Eye (tissue), 1 donor: Measurements from ENCODE around the gene ISCU.

Source experiments
- DNase-seq: peaks from one replicate; pipeline ENCODE4 v3.0.0-alpha.2; 2015

ISCU gene

DNA sequence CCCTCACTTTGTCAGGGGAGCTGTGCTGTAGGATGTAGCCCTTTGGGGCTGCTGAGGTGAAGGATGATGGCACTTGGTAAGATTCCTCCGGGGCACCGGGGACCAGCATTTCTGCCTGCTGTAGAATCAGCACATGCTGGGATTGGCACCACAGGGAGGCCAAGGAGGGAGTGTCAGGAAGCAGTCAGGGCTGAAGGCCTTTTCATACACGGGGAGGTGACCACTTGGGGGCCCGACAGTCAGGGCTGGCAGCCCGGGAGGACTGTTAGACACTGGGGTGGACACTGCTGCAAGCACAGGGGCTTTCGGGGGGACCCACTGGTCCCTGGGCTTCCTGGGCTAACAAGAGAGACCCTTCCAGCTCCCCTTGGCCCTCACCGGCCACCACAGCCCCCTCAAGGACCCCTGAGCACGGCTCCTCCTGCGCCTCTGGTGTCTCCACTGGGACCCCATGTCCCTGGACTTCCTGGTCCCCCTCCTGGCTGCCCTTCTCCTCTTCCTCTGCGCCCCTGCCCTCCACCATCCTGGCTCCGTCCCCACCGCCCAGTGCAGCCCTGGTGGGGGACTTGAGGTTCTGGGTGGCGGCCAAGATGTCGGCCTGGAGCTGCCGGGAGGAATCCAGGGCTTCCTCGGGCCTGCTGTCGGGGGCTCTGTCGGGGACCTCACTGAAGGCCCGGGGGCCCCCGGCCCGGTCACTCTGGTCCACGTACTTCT, 29.0 kb downstream of the ISCU start:
- no peak for DNase-seq

DNA sequence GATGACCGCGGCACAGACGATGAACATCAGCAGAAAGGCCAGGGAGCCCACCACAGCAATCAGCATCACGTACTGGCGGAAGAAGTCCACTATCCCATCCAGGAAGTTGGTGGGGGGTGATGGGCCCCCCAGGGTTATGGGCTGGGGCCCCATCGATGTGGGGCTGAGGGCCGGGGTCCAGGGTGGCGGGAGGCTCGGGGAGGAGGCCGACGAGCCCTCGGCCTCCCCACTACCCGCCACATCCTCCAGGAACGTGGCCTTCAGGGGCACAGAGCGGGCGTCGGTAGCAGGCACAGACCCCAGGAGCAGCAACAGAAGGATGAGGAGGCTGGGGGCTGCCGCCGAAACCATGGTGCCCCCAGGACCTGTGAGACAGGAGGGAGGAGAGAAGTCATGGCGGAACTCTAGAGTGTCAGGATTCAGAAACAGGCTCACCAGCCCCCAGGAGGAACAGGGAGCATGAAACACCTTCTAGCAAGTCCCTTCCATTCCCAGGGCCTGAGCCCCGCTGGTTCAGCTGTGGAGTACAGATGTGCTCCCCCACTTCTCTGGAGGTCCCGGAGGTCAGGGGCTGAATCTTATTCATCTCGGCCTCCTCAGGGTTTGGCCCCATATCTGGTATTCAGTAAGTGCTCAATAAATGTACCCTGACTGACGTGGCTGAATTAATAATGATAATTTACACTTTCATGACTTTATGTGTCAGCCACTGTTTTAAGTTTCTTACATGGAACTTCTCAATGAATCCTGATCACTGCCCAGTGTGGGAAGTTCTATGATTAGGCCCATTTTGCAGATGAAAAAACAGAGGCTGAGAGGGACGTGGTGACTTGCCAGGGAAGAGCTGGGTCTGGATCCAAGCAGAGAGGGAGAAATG, 29.9 kb downstream of the ISCU start:
- DNase-seq = no peak

DNA sequence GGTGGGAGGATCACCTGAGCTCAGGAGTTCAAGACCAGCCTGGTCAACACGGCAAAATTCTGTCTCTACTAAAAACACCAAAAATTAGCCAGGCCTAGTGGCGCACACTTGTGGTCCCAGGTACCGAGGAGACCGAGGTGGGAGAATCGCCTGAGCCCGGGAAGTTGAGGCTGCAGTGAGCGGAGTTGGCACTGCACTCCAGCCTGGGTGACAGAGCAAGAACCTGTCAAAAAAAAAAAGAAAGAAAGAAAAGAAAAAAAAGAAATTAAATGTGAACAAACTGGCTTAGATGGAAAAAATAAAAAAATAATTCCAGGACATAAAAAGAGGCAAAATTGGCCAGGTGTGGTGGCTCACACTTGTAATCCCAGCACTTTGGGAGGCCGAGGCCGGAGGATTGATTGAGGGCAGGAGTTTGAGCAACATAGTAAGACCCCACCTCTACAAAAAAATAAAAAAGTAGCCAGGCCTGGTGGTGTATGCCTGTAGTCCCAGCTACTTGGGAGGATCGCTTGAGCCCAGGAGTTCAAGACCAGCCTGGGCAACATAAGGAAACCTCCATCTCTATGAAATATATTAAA, 32.0 kb downstream of the ISCU start:
- DNase-seq = no peak

DNA sequence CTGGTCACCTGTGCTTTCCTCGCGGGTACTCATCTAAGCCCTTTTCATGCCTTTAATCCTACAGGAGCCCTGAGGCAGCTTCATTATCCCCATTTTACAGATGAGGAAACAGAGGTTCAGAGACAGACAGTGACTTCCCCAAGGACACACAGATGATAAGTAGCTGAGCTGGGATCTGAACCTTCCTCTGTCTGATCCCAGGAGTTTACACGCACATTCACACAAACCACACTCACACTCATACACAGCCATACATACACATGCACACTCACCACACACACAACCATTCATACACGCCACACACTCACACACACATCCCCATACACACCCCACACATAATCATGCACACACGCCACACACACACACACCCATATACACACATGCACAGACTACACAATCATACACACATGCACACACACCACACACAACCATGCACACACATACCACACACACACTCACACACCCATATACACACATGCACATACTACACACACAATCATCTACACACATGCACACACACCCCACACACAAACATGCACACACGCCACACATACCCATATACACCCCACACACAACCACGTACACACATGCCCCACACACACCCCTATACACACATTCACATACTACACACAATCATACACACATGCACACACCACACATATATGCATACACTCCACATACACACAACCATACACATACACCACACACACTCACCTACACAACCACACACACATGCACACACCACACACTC, 32.7 kb downstream of the ISCU start:
- DNase-seq = no peak

DNA sequence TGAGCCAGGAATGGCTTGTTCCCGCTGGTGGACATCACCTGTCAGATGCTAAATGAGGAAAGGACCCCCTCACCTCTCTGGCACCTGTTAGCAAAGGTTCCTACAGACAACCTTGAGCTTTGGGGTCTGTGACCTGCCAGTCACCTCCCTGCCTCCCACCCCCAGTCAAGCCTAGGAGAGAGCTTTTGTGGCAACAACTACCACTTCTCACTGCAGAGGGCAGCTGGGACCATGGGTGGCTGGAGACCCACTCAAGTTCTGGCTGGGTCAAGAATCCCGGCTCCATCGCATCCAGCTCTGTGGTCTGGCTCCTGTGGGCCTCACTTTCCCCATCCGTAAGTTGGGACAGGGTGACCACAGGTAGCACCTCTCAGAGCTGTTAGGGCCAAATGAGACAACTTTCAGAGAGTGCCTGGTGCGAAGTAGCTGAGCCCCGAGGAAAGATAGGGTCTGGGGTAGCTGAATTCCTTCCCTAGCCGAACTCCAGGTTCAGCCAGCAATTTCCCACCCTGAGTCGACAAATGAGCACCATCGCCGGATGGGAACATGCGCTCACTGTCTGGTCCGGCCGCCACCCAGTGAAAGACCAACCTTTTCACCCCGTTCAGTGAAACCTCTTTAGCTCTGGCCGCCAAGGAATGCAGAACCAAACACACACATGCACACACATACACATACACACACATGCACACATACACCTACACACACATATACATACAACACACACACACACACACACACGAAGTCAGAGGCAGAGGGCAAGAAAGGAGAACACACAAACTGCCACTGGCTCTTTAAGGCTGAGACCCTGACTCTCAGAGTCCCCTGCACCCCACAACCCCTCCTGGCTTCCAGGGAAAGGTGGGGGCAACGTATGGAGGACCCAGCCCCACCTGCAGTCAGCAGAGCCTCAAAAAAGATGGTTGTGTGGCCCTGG, 33.6 kb downstream of the ISCU start:
- DNase-seq = no peak

DNA sequence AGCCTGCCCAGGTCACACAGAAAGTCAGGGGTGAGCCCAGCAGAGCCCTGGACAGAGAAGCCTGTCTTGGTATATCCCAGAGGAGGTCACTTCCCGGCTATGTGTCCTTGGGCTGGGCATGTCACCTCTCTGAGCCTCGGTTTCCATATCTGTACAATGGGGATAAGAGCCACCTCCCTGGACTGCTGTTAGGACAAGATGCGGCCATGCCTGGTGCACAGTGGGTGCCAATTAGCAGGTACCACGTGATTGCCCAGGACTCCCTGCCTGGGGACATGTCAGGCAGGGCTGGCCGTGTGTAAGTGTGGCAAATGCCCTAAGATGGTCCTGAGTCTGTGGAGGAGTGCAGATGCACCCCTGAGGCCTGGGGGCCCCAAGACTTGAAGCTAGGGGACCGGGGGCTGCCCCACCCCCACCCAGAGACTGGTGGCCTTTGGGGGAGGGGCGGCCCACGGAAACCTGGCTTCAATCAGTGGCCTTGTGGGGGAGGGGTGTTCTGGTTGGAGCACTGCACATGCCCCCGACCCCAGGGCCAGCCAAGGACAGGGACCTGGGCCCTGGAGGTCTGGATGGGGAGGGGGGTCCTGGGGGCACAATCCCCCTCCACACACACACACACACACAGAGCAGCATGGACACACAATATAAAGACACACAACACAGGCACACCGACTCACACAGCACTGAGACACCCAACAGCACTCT, 34.6 kb downstream of the ISCU start:
- peak; percentile 20 for DNase-seq

DNA sequence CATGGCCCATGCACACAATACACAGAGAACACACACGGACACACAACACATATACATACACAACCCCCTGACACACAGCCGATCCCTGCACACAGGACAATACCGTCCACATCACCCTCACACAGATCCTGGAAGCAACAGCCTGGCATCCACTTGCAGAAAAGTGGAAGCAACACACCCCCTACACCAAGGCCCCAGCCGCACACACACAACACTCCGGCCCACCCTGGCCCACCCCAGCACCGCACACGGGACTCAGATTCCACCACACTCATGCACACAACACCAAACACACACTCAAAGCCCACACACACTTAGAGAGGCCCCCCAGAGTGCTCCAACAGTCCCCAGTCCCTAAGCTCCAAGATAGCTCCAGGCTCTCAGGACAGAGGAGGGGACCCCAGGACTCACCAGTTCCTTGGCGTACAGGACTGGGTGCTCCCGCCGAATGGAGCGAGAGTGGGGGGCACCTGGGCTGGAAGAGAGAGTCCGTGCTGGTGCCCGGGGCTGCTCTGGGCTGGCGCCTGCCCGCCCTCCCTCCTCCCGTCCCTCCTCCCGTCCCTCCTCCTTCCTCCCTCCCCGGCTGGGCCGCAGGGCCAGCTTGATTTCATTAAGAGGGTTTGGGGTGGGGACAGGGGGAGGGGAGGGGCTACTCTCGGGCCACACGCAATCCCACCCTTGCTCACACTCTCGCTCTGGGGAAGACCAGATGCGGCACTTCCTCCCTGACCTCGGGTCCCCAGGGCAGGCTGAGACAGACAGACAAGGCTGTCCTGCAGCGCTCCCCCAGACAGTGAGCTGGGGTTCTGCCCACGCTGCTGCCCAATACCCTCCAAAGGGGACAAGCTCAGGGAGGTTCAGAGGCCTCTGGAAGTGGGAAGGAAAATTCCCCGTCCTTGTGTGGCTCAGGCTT, 35.4 kb downstream of the ISCU start, which contains the start of gene TMEM119:
TMEM119 (minus strand) TSS at position 526 of the 913 bp plus-strand sequence. CDS start 5,701 bp downstream, outside the sequence.
- peak; percentile 76 for DNase-seq

DNA sequence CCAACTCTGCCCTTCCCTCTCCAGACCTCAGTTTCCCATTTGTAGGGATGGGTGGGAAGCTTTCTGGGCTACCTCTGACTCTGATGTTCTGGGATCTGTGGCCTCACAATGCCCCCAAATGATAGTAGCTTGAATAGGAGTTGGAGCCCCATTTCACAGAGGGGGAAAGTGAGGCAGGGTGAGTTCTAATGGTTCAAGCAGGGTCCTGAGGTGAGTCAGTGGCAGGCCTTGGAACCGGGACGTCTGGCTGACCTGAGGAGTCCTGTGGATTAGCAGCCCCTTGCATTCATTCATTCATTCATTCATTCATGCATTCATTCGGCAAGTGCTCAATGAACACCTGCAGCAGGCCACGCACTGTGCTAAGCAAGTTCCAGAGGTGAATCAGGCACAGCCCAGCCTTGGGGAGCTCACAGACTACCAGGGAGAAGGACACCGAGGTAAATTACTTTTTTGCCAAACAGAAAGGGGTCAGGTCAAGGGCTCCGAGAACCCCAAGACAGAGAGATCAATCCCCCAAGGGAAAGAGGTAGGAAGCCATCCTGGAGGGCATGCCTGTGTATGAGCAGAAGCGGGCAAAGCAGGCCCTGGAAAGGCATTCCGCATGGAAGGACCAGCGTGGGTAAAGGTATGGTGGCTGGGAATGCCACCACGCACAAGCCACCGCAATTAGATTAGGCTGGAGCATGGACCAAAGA, 36.3 kb downstream of the ISCU start:
- DNase-seq = no peak

DNA sequence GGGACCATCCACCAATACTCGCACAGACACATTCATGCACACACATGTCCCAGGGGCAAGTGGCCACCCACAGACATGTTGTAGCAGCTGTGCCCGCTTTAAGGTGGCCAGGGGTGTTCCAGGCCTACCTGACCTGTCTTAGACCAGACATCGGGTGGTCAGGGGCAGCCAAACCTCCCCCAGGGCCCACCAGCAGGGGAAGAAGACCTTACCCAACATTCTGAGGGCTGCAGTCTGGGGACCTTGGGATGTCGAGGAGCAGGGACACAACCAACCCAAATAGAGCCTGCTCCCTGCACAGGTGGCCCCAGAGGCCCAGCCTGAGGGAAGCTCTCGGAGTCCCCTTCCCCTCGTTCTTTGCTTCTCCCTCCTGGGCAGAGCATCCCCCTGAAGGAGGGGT, 37.1 kb downstream of the ISCU start:
- no peak for DNase-seq

DNA sequence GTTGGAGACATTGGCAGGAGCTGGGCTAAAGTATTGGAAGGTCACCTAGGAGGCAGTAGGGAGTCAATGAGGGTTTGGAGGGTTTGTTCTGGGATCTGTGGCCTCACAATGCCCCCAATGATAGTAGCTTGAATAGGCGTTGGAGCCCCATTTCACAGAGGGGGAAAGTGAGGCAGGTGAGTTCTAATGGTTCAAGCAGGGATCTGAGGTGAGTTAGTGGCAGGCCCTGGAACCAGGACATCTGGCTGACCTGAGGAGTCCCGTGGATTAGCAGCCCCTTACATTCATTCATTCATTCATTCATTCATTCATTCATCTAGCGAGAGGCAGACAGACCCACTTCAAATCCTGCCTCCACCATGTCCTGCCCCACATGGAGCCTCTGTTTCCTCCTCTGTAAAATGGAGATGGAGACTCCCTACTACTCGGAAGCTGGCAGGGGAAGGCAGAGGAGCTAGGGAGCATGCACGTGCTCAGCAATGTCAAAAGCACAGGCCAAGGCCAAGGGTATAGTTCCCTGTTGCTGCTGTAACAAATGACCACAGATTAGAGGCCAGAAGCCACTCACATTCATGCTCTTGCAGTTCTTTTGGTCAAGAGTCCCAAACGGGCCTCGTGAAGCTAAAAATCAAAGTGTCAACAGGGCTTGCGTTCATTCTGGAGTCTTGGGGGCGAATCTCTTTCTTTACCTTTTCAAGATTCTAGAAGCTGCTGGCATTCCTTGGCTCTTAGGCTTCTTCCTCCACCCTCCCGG, 37.7 kb downstream of the ISCU start:
- DNase-seq = no peak

DNA sequence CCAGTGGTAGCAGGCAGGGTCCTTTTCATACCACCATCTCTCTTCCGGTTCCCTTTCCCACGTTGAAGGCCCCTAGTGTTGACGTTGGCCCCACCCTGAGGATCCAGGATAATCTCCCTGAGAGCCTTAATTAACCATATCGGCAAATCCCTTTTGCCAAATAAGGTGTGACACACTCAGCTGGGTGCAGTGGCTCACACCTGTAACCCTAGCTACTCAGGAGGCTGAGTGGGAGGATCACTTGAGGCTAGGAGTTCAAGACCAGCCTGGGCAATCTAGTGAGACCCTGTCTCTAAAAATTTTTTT, 38.3 kb downstream of the ISCU start:
- DNase-seq = no peak

DNA sequence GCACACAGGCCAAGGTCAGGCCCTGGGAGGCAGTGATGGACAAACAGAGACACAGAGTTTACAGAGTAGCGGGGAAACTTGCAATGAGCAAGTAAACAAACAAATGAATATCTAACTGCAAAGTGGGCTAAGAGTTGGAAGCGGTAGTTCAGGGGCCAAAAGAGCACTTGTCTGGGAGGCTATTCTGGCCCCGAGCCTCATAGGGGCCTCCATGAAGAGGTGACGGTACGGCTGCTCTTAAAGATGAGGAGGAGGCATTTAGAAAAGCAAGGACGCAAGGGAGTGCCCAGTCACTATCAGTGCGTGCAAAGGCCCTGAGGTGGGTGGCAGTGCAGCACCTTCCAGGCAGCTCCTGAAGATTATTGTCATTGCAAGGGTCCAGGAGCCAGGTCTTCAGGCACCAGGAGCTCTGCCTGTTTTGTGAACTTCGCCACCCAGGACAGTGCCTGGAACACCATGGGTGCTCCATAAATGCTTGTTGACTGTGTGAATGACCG, 39.9 kb downstream of the ISCU start:
- no peak for DNase-seq

DNA sequence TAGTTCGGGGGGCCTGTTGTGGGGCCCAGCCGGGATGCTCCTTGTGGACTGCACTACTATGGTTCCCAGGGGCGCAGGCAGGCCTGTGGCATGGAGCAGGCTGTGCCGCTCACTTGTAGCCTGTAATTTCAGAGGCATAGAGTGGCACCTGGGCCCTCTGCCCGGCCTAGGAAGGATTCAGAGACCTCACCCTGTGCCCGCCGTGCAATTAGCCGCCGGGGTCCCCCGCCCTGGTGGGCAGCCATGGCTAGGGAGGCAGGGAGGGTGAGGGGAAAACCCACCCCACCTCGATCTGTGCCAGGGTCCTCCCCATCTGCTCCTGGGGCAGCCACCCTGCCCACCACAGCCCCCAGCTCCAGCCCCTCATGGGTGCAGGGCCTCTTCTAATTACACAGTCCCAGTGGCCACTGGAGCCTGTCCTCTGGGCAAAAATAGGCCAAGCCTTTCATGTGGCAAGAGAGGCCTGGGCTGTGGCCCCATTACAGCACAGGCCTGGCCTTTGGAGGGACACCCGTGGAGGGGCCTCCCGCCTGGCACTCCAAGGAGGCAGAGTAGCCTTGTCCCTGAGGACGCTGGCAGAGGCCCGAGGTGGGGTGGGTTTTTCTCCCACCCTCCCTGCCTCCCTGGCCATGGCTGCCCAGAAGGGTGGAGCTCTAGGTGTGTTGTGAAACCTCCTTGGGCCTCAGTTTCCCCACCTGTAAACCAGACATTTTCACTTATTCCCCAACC, 40.7 kb downstream of the ISCU start:
- DNase-seq = no peak

DNA sequence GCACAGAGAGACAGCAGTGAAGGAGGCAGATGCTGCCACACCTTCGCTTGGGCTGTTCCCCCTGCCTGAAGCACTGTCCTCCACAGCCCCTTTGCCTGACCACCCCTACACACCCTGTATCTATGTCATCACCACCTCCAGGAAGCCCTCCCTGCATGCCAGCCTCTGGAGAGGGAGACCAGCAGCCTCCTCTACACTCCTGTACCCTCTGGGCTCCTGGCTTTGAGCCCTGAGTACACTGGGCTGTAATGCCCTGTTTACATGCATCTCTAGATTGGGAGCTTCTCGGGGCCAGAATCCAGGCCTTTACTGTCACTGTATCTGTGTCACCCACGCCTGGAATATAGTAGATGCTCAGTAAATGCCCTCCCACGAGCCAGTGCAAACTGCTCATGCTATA, 41.3 kb downstream of the ISCU start:
- no peak for DNase-seq

DNA sequence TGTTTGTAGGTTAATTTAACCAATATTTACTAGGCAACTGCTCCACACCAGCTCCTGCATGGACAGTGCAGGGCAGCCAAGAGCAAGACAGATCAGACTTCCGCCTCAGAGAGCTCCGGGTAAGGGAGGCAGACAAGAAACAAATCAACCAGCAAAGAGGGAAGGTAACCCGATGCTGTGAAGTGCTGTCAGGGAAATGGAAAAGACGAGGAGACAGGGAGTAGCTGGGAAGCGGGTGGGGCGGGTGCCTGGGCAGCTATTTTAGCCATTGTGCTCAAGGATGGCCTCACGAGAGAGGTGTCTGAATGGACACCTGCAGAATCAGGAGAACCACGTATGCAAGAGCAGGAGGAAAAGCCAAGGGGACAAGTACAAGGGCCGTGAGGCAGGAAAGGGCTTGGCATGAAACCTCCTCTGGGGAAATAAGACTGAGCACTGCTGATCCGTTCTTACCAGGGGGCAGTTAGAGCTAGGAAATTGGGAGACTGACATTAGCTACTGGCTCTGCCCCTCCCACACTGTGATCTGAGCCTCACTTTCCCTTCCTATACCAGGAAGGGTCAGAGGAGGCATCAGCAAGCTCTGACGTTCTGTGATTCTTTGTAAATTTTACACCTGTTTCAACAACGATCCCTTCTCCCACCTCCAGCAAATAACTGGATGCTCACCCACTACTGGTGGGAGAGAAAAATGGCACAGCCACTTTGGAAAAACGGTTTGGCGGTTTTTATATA, 42.0 kb downstream of the ISCU start:
- no peak for DNase-seq

DNA sequence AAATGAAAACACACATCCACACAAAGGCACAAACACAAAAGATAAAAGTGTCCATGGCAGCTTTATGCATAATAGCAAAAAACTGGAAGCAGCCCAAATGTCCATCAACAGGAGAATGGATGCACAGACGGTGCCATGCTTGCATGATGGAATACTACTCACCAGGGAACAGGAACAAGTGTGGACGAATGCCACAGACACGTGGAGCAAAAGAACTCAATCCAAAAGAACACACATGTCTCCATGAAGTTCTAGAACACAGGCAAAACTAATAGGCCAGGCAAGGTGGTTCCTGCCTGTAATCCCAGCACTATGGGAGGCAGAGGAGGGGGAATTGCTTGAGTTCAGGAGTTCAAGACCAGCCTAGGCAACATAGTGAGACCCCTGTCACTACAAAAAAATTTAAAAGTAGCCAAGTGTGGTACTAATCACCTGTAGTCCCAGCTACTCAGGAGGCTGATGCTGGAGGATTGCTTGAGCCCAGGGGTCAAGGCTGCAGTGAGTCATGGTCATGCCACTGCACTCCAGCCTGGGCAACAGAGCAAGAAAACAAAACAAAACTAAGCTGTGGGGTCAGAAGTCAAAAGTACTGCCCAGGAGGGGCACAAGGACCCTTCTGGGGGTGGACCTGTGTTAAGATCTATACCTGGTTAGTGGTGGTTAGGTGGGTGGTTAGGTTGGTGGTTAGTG, 42.7 kb downstream of the ISCU start:
- peak; percentile 21 for DNase-seq
